HG03103 (cell line): ENCODE data around the gene TIMM23.

Experiments used
- ATAC-seq: cut with Tn5 transposase; IDR thresholded peaks from one replicate; pipeline ENCODE4 v1.9.1; 2021; ENCODE audit warnings: low read depth; ENCODE audit not compliant: unreplicated experiment

Gene TIMM23

DNA sequence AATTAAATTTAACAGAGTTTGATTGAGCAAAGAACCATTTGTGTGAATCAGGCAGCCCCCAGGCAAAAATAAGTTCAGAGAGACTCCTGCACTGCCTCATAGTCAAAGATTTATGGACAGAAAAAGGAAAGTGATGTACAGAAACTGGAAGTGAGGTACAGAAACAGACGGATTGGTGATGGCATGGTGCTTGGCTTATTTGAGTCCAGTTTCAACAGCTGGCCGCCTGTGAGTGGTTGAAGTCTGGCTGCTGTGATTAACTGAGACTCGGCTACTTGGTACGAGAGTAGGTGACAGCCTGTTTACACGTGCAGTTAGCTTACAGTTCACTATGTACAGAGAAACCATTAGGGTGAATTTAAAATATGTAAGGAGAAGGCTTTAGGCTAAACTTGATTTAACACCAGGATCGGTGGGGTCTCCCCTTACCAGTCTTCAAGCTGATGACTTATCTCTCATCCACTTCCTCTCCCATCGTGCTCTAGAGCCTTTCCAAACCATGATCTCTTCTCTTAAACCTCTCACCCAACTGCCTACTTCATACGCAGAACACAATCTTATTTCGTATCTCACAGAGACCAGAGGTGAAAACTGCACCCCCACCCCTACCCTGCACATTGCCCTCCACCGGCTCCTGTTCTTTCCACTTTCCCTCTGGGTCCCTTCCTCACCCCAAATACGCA lies 78.8 kb downstream of the TIMM23 start:
- no peak for ATAC-seq

DNA sequence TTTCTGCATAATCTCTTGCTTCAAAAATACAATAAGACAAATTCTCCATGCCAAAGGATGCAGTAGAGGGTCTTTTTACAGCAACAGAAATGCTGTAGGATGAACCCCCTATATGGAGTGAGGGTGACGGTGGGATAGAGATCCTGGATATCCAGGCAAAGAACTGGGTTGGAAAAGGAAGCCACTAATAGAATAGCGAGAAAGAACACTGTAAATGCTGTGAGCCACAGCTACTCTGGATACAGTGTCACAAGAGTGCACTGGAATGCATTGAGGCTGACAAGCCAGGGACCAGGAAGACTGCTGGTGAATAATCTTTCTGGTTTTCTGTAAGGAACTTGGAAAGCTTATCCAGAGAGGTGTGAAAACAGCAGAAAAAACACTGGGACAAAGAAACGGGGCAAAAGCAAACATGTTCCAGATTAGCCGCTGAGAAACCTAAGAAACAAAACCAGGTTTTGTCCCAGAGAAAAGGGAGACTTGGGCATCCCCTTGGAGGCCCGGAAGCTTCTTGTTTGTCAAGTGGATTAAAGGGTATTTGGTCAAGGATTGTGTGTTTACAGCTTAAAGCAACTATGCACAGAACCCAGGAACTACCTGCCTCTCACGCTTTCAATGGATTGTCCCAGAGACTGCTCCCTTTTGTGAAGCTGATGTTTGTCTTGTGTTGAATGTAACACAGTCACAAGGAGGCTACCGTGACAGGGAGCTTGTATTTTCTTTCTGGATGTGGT lies 79.9 kb downstream of the TIMM23 start:
- ATAC-seq, result no peak

DNA sequence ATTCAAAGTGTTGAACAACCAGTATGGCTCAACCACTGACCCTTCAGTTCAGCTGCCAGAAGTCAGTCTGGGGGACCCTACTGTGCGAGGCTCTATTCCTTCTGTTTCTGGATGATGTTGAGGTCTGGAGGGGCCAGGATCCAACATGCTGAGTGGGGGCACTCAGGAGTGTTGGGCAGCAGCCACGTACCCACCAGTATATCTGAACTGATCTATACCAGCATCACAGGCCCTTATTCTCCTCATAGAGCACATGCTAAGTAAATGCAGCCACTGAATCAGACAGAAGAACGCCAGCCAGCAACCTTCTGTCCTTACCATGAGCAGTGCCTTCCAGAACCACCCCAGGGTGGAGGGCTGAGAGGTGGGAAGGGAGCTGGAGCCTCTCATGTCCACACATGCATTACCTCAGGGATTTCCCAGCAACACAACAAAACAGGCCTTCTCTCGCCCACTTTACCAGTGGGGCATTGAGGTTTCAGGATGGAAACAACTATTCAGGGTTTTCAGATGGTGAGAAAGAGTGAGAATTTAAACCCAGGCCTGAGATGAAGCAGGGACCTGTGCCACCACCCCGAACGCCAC lies 80.6 kb downstream of the TIMM23 start:
- ATAC-seq, result no peak
